ENCODE measurements around the gene VIPR2. TPM values are rescaled to one million over a fixed set of nuclear protein-coding genes. Genes with fewer than 3 reads are reported as not detected.
"Not testable (repeated sequence)": the region's sequence is repeated elsewhere in the genome, so short reads cannot be mapped to it uniquely, and the experiment has no call there.

The VIPR2 gene
- total RNA-seq, 1 donor from 2014 or later: not detected

DNA sequence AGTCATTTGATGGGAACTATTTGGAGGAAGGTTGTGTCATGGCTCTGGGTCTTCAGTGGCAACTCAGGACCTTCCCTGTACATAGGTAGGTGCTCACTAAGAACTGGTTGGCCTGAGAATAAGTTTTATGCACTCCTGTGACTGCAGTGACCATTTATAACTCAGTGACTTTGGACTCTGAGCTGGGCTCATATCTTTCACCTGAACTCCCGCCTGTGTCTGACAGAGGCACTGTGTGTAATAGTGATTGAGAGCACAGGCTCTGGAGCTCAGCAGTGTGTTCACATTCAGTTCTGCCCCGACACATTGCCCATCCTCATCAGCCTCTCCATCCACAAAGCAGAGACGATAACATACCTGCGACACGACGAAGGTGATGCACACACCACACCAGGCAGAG lies 34.6 kb upstream of the VIPR2 start:
- TF ChIP-seq, protein P1, sequence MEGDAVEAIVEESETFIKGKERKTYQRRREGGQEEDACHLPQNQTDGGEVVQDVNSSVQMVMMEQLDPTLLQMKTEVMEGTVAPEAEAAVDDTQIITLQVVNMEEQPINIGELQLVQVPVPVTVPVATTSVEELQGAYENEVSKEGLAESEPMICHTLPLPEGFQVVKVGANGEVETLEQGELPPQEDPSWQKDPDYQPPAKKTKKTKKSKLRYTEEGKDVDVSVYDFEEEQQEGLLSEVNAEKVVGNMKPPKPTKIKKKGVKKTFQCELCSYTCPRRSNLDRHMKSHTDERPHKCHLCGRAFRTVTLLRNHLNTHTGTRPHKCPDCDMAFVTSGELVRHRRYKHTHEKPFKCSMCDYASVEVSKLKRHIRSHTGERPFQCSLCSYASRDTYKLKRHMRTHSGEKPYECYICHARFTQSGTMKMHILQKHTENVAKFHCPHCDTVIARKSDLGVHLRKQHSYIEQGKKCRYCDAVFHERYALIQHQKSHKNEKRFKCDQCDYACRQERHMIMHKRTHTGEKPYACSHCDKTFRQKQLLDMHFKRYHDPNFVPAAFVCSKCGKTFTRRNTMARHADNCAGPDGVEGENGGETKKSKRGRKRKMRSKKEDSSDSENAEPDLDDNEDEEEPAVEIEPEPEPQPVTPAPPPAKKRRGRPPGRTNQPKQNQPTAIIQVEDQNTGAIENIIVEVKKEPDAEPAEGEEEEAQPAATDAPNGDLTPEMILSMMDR (conservative IDR thresholded peaks at IDR 0.05; ENCODE audit: low read depth, low read length): no peak
- H3K4me3 ChIP-seq (ENCODE audit: low read depth, low read length): no peak overlapping the region
- DNase-seq (ENCODE audit: low read depth): no peak

DNA sequence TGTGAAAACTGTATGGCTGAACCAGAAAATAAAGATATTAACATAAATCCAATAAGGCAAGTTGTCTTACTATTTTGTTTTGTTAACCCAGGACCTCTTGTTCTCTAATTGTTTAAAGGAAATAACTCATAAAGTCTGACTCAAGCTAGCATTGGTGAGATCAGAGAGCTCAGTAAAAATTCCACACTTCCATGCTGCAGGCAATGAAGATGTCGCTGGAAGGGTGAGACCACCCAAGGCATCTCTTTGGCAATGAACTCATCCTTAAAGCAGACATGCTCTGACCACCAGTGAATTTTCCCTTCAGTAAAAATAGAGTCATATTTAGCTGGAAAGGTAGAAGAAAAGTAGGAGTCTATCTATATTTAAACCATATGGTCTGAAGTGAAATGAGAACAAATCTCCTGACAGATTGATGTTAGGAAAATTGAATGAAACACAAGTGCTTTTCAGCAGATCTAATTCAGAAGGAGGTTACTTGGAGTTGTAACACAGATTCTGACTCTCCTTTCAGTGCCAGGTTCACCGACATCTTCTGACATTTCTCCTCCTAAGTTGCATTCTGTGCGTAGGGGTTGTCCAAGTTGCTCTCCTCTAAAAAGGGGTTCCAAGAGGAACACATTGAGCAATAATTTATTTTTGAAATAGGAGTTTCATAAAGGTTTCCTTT lies 32.8 kb upstream of the VIPR2 start:
- no peak overlapping the region for H3K4me3 ChIP-seq (ENCODE audit: low read depth, low read length)
- DNase-seq (ENCODE audit: low read depth): no peak
- TF ChIP-seq, protein P1 (conservative IDR thresholded peaks at IDR 0.05; ENCODE audit: low read depth, low read length): no peak

DNA sequence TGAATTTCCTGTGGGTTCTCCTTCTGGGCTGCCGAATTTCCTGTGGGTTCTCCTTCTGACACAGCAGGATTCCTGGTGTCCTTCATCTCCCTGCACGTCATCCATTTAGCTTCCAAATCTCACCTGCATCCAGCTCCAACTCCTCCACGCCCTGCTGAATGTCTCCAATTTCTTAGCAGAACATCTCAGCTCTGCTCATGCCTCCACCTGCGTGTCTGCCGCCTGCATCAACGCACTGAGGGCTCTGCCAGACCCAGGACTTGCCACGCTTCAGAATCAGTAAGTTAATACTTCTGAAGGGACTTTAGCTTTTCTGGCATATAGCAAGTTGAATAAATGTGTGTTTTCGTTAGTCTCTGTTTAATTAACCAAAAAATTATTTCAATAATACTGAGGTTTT lies 31.1 kb upstream of the VIPR2 start:
- no peak overlapping the region for H3K4me3 ChIP-seq (ENCODE audit: low read depth, low read length)
- DNase-seq (ENCODE audit: low read depth): no peak
- TF ChIP-seq, protein P1 (conservative IDR thresholded peaks at IDR 0.05; ENCODE audit: low read depth, low read length): no peak

DNA sequence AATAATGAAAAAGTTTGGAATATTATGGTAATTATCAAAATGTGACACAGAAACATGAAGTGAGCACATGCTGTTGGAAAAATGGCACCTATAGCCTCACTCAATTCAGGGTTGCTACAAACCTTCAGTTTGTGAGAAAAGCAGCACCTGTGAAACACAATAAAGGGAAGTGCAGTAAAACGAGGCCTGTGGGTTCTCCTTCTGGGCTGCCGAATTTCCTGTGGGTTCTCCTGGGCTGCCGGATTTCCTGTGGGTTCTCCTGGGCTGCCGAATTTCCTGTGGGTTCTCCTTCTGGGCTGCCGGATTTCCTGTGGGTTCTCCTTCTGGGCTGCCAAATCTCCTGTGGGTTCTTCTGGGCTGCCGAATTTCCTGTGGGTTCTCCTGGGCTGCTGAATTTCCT lies 30.4 kb upstream of the VIPR2 start:
- DNase-seq (ENCODE audit: low read depth); H3K4me3 ChIP-seq (ENCODE audit: low read depth, low read length): not testable (repeated sequence)

DNA sequence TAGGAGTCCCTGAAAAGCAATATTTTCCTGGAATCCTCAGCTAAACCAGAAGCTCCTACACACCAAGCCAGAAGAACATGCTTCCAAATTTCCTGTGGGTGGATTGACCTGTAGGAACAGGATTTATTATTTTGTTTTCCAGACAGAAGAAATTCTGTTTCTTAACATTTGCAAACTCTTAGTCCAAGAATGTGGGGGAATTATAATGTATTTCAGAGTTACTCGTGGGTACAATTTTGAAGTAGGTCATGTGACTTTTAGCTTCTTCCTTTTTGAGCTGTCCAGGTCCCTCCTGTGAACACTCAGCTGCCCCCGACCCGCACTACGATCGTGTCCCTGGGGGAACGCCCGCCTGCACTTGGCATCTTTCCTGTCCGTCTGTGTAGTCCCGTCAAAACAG lies 27.7 kb upstream of the VIPR2 start:
- no peak overlapping the region for H3K4me3 ChIP-seq (ENCODE audit: low read depth, low read length)
- TF ChIP-seq, protein P1 (conservative IDR thresholded peaks at IDR 0.05; ENCODE audit: low read depth, low read length): no peak

DNA sequence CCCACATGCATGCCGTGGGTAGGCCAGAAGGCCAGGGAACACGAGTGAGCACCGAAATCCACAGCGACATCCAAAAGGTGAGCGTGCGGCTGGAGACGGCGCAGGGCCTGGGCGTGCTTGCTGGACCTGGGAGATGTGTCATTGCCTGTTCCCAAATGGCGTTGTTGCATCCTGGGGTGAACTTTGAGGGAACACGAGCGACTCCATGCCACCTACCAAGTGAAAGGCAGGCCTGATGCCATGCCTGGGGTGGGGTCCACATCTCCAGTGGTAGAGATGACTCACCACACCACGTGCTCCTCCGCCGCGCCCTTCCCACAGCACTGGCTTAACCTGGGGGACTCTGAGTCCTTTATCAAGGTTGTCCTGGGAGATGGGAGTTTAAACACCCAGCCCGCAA lies 24.7 kb upstream of the VIPR2 start:
- no peak for DNase-seq (ENCODE audit: low read depth)
- H3K4me3 ChIP-seq (ENCODE audit: low read depth, low read length): no peak overlapping the region
- TF ChIP-seq, protein P1 (conservative IDR thresholded peaks at IDR 0.05; ENCODE audit: low read depth, low read length): no peak

More for the DNA sequence above, 27.7 kb upstream of the VIPR2 start:
- no peak for DNase-seq (ENCODE audit: low read depth)

DNA sequence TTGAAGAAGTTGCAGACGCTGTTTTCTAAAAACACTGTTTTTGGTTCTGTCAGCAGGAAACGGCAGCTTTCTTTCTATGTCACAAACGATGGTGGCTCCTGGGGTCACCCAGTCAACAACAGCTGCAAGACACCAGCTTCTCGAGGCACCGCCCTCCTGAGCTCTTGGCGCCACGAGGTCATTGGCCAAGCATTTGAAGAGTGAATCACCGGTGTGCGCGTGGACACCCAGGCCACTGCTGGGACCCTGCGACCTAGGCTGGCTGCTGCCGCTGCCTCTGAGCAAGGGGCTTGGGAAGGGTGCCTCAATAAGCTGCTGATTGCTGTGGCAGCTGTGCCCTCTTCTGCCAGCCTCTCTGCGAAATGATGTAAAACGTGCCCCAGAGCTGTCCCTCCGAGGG lies 22.5 kb upstream of the VIPR2 start:
- no peak for DNase-seq (ENCODE audit: low read depth)
- TF ChIP-seq, protein P1 (conservative IDR thresholded peaks at IDR 0.05; ENCODE audit: low read depth, low read length): no peak
- no peak overlapping the region for H3K4me3 ChIP-seq (ENCODE audit: low read depth, low read length)

All from epithelial cell of proximal tubule (primary cell).